GM19463 (cell line): ENCODE data around the gene AFF4.
"Not testable (repeated sequence)": the region's sequence is repeated elsewhere in the genome, so short reads cannot be mapped to it uniquely, and the experiment has no call there.

Source experiments
- ATAC-seq: cut with Tn5 transposase; IDR thresholded peaks from one replicate; pipeline ENCODE4 v1.9.1; 2021; ENCODE audit warnings: mild to moderate bottlenecking, moderate library complexity; ENCODE audit not compliant: unreplicated experiment

Gene AFF4

GRCh38 chr5:132860742-132861141, 102.7 kb downstream of the AFF4 start:
- no peak for ATAC-seq

- ATAC-seq, result no peak
Observed at GRCh38 chr5:132859889-132860437, 103.5 kb downstream of the AFF4 start.

GRCh38 chr5:132856011-132856410, 107.4 kb downstream of the AFF4 start:
- no peak for ATAC-seq

- not testable (repeated sequence) for ATAC-seq
Observed at GRCh38 chr5:132854992-132855391, 108.4 kb downstream of the AFF4 start.

- ATAC-seq, result no peak
Observed at GRCh38 chr5:132854301-132854700, 109.1 kb downstream of the AFF4 start.

- no peak for ATAC-seq
Observed at GRCh38 chr5:132853790-132854189, 109.6 kb downstream of the AFF4 start.

GRCh38 chr5:132853323-132853722, 110.1 kb downstream of the AFF4 start:
- ATAC-seq, result no peak

GRCh38 chr5:132850066-132850465, 113.4 kb downstream of the AFF4 start:
- no peak for ATAC-seq

- ATAC-seq, result no peak
Observed at GRCh38 chr5:132849347-132849746, 114.1 kb downstream of the AFF4 start.

GRCh38 chr5:132848270-132848669, 115.2 kb downstream of the AFF4 start:
- ATAC-seq, result no peak

- no peak for ATAC-seq
Observed at GRCh38 chr5:132841305-132841704, 122.1 kb downstream of the AFF4 start.

- no peak for ATAC-seq
Observed at GRCh38 chr5:132840896-132841295, 122.5 kb downstream of the AFF4 start.

GRCh38 chr5:132840313-132840712, 123.1 kb downstream of the AFF4 start:
- no peak for ATAC-seq

GRCh38 chr5:132839426-132840301, 123.8 kb downstream of the AFF4 start:
- ATAC-seq, result no peak

GRCh38 chr5:132838516-132839282, 124.7 kb downstream of the AFF4 start:
- ATAC-seq, result no peak

GRCh38 chr5:132837868-132838267, 125.6 kb downstream of the AFF4 start:
- ATAC-seq, result no peak

- ATAC-seq, result no peak
Observed at GRCh38 chr5:132836852-132837251, 126.6 kb downstream of the AFF4 start.

- ATAC-seq, result no peak
Observed at GRCh38 chr5:132834057-132834456, 129.4 kb downstream of the AFF4 start.

GRCh38 chr5:132832612-132833011, 130.8 kb downstream of the AFF4 start:
- ATAC-seq, result no peak

- no peak for ATAC-seq
Observed at GRCh38 chr5:132831095-132831860, 132.2 kb downstream of the AFF4 start.
